Left renal cortex interstitium (tissue), 4 donors: ENCODE measurements around the gene COL13A1. TPM values are rescaled to one million over a fixed set of nuclear protein-coding genes. Genes with fewer than 3 reads are reported as not detected.

Source experiments
- DNase-seq, 4 donors: peaks; one replicate each; pipeline ENCODE4 v3.0.0-alpha.2; 2013; ENCODE audit warnings: low read depth in 4 of 4, low spot score in 2 of 4, missing footprints in 1 of 4
- polyA plus RNA-seq, 4 donors: library from polyadenylated mRNA; unstranded; fragments of 120-200 nt; gene quantifications; one replicate each; pipeline ENCODE4 v1.2.1, GENCODE V29; 2013; ENCODE audit not compliant: insufficient read length in 4 of 4

Gene COL13A1
- polyA plus RNA-seq, 4 donors = 18.1 to 34.7 (median 25.6) TPM

- no peak for DNase-seq
These were observed 99.3 kb downstream of the COL13A1 start for GRCh38 chr10:69901022-69901421.

- no peak for DNase-seq
These were observed 100.2 kb downstream of the COL13A1 start for GRCh38 chr10:69901628-69902505.

- no peak for DNase-seq
These were observed 101.3 kb downstream of the COL13A1 start for GRCh38 chr10:69902835-69903535.

DNA sequence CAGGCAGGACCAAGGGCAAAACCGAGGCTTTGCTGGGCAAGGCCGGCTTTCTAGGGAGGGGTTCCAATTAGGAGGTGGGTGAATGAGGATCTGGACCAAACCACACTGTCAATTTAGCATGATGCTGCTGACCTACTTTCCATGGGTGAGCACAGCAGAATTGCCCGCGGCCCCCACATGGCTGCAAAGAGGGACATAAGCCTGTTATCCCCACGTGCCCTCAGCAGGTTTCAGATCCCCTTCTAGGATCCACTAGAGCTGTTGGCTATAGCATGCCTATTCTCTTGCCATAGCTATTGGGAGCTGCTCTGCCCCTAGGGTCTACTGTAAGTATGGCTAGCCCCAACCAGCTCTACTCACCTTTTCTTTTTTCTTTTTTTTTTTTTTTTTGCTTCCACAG lies 102.8 kb downstream of the COL13A1 start:
- DNase-seq = no peak

DNA sequence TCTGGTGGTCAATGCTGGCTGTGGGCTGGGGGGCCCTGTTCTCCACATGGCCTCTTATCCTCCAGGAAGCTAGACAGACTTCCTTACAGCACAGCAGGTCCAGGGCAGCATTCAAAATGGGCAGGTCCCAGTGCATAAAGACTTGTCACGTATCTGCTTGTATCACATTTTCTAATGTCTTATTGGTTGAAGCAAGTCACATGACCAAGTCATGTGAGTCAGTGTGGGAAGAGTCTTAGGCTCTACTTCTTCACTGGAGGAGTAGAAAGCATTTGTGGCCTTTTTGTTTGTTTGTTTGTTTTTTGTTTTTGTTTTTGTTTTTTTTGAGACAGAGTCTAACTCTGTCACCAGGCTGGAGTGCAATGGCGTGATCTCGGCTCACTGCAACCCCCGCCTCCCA lies 104.7 kb downstream of the COL13A1 start:
- DNase-seq = no peak

DNA sequence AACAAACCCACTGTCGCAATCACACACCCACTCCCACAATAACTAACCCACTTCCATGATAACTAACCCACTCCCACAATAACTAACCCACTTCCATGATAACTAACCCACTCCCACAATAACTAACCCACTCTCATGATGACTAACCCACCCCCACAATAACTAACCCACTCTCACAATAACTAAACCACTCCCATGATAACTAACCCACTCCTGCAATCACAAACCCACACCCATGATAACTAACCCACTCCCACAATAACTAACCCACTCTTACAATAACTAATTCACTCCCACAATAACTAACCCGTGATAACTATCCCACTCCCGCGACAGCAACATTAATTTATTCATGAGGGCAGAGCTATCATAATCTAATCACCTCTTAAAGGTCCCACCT lies 105.8 kb downstream of the COL13A1 start:
- no peak for DNase-seq

DNA sequence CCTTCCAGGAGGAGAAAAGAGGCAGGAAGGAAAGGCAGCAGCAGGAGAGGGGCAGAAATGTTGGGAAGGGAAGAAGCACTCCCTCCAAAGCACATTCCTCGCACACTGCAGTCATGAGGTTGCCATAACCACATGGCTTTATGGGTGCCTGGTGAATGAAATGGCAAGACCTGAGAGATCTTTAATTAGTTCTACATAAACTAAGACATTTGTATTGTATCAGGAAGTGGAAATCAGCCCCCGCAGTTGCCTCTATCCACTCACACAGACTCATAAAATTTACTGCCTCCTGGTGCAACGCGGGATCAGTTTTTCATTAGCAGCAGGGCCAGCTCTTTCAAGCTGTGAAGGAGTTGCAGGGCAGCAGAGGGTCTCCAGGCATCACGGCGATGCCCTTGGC lies 106.4 kb downstream of the COL13A1 start:
- no peak for DNase-seq

DNA sequence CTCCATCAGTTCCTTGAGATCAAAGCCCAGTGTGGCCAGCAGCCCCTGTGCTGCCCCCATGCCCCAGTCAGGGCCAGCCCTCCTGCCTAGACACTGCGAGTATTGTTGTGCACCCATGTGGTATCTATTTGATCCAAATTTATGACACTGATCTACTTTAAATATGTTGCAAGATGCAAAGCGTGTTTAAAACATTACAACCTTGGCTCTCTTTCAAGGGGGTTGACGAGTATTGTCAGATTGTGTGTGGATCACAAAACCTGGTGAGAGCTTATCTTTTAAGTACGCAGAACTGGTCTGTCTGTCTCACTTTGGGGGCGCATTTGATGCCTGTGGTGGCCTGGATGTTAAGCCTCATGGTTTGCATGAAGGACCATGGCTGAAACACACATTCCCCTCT lies 108.9 kb downstream of the COL13A1 start:
- no peak for DNase-seq

- DNase-seq = no peak
These were observed 110.2 kb downstream of the COL13A1 start for GRCh38 chr10:69911613-69912528.

- DNase-seq = no peak
These were observed 110.9 kb downstream of the COL13A1 start for GRCh38 chr10:69912589-69912988.

GRCh38 chr10:69913606-69914382 lies 112.1 kb downstream of the COL13A1 start:
- no peak for DNase-seq

- DNase-seq = peak in 2 of 4 donors; percentile 50 to 69
These were observed 112.9 kb downstream of the COL13A1 start for GRCh38 chr10:69914398-69915214.

GRCh38 chr10:69915215-69915560 lies 113.5 kb downstream of the COL13A1 start:
- DNase-seq = no peak

GRCh38 chr10:69916118-69916517 lies 114.4 kb downstream of the COL13A1 start:
- no peak for DNase-seq

GRCh38 chr10:69918036-69918435 lies 116.3 kb downstream of the COL13A1 start:
- DNase-seq = no peak

GRCh38 chr10:69919250-69919649 lies 117.5 kb downstream of the COL13A1 start:
- no peak for DNase-seq

GRCh38 chr10:69925111-69925510 lies 123.4 kb downstream of the COL13A1 start:
- no peak for DNase-seq

GRCh38 chr10:69928339-69928738 lies 126.6 kb downstream of the COL13A1 start:
- no peak for DNase-seq

DNA sequence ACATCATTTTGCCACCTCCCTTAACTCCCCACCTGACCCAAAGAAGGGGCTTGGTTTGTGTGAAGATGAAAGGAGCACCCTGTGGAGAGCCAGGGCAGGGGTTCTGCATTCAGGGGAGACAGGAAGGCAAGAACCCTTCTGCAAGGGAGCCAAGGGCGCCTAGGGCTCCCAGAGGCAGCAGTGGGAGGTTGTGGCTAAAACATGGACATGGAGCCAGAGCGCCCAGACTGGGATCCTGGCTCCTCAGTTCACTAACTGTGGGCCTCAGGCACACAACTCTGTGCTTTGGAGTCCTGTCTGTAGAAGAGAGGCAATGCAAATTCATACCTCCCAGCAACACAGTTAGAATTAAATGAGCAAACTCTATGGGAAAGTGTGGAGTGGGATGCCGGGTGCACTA lies 127.9 kb downstream of the COL13A1 start:
- DNase-seq = no peak
